ENCODE results near the gene LARP1. TPM values are rescaled to one million over a fixed set of nuclear protein-coding genes. Genes with fewer than 3 reads are reported as not detected.

Gene LARP1
- total RNA-seq, 1 donor from 2014 or later: 30.6 TPM

GRCh38 chr5:154849791-154850201 lies 94.6 kb downstream of the LARP1 start:
- no peak for DNase-seq (ENCODE audit: low spot score in 2 of 2)
- FAIRE-seq: no peak

- DNase-seq (ENCODE audit: low spot score in 2 of 2) (peak; percentile 60 to 70), FAIRE-seq (no peak)
These were observed 95.3 kb downstream of the LARP1 start, which contains the start of gene FAXDC2 for GRCh38 chr5:154850255-154851062. FAXDC2 (minus strand) TSS chr5:154850603; CDS start chr5:154838178, 12,425 bp downstream.

- no peak for FAIRE-seq
These were observed 96.2 kb downstream of the LARP1 start for GRCh38 chr5:154851351-154851750.

GRCh38 chr5:154857530-154858296 lies 102.5 kb downstream of the LARP1 start:
- DNase-seq (ENCODE audit: low spot score in 2 of 2): peak; percentile 84 to 87
- no peak for FAIRE-seq

More at GRCh38 chr5:154851351-154851750, 96.2 kb downstream of the LARP1 start:
- DNase-seq (ENCODE audit: low spot score in 2 of 2): no peak

GRCh38 chr5:154858297-154858971 lies 103.3 kb downstream of the LARP1 start, which contains the start of gene CNOT8:
CNOT8 (plus strand) TSS chr5:154858627; CDS start chr5:154863279, 4,652 bp downstream.
- no peak for FAIRE-seq
- DNase-seq (ENCODE audit: low spot score in 2 of 2): peak; percentile 84 to 85

GRCh38 chr5:154858972-154859871 lies 104.0 kb downstream of the LARP1 start:
- FAIRE-seq: no peak
- DNase-seq (ENCODE audit: low spot score in 2 of 2): no peak

- FAIRE-seq (no peak), DNase-seq (ENCODE audit: low spot score in 2 of 2) (no peak)
These were observed 104.9 kb downstream of the LARP1 start for GRCh38 chr5:154860123-154860522.

- DNase-seq (ENCODE audit: low spot score in 2 of 2): no peak
- FAIRE-seq: no peak
These were observed 105.6 kb downstream of the LARP1 start for GRCh38 chr5:154860765-154861164.

GRCh38 chr5:154861946-154862345 lies 106.8 kb downstream of the LARP1 start:
- DNase-seq (ENCODE audit: low spot score in 2 of 2) (no peak), FAIRE-seq (no peak)

- DNase-seq (ENCODE audit: low spot score in 2 of 2) (no peak), FAIRE-seq (no peak)
These were observed 107.6 kb downstream of the LARP1 start for GRCh38 chr5:154862766-154863165.

GRCh38 chr5:154863291-154864080 lies 108.3 kb downstream of the LARP1 start:
- FAIRE-seq (no peak), DNase-seq (ENCODE audit: low spot score in 2 of 2) (no peak)

- FAIRE-seq: no peak
- no peak for DNase-seq (ENCODE audit: low spot score in 2 of 2)
These were observed 110.4 kb downstream of the LARP1 start for GRCh38 chr5:154865466-154866184.

- FAIRE-seq: no peak
- no peak for DNase-seq (ENCODE audit: low spot score in 2 of 2)
These were observed 111.7 kb downstream of the LARP1 start for GRCh38 chr5:154866841-154867240.

Small RNAs within 50 kb of the gene (small RNA-seq; reads per million reads assigned to genes)
- gene MIR378H (not detected), gene RF00019 (not detected)

Other genes with a start within 250 kb of the LARP1 start
- gene FAXDC2, start 95.2 kb downstream of the LARP1 start, total RNA-seq: 2.4 TPM
- gene CNOT8, start 103.2 kb downstream of the LARP1 start, total RNA-seq: 118 TPM
- 18.8 TPM for gene GEMIN5, start 182.8 kb downstream of the LARP1 start, total RNA-seq
- 28.1 TPM for gene MRPL22, start 185.7 kb downstream of the LARP1 start, total RNA-seq

Measured in frontal cortex (tissue), 4 donors.